GM12878 (cell line): ENCODE measurements around the gene SPNS1. TPM values are rescaled to one million over a fixed set of nuclear protein-coding genes. Genes with fewer than 3 reads are reported as not detected.

Experiments
- GATAD2B ChIP-seq: fragments of 450-650 bp; conservative IDR thresholded peaks from 2 replicates; pipeline ENCODE4 v1.6.1; 2017; ENCODE audit warnings: low read depth, mild to moderate bottlenecking, moderate library complexity
- SPI1 ChIP-seq: IDR thresholded peaks from 2 replicates; pipeline ENCODE4 v1.6.1; 2011; ENCODE audit warnings: low read depth, mild to moderate bottlenecking, low read length, moderate library complexity, borderline replicate concordance; ENCODE audit not compliant: insufficient read depth
- STAT3 ChIP-seq: IDR thresholded peaks from 2 replicates; pipeline ENCODE4 v1.6.1; 2011; ENCODE audit warnings: low read depth, low read length, improper control_type of control experiment
- TBL1XR1 ChIP-seq: IDR thresholded peaks from 2 replicates; pipeline ENCODE4 v1.6.1; 2012; ENCODE audit warnings: low read depth, low read length, improper control_type of control experiment
- polyA plus RNA-seq, 11 experiments: library from polyadenylated mRNA; depleted of rRNA in 4 of 11; unstranded in 6 of 11; stranded (reverse) in 5 of 11; fragments of >200 nt; fragmentation: Nextera tagmentation in 4 of 11; fragmentation: Illumina TruSeq in 1 of 11; extraction: Ambion mirVana in 4 of 11; extraction: Trizol in 1 of 11; gene quantifications; 1 replicate in 1 of 11; 2 replicates in 10 of 11; pipeline versions ENCODE4 v1.2.1 to v1.2.3, GENCODE V29; 2011 to 2016; ENCODE audit warnings: inconsistent platforms in 2 of 11, missing spikeins in 2 of 11, low read depth in 1 of 11
- total RNA-seq, 4 experiments: library from RNA; depleted of rRNA in 3 of 4; stranded (reverse); fragments of >200 nt in 3 of 4; fragmentation: Illumina TruSeq in 1 of 4; extraction: Trizol in 1 of 4; gene quantifications; 2 replicates each; pipeline versions ENCODE4 v1.2.1 to v1.2.3, GENCODE V29; 2013 to 2021
- TF ChIP-seq, protein P1 (sequence below): IDR thresholded peaks from 2 replicates; pipeline ENCODE4 v1.6.1; 2012; ENCODE audit warnings: mild to moderate bottlenecking, low read depth, low read length
- TF ChIP-seq, protein P2 (sequence below): fragments of 450-650 bp; IDR thresholded peaks from 2 replicates; pipeline ENCODE4 v1.6.1; 2017; ENCODE audit warnings: antibody characterized with exemption, mild to moderate bottlenecking, moderate library complexity
- TF ChIP-seq, protein P3 (sequence below): fragments of 450-650 bp; conservative IDR thresholded peaks from 2 replicates; pipeline ENCODE4 v1.6.1; 2017; ENCODE audit warnings: mild to moderate bottlenecking, moderate library complexity
- TF ChIP-seq, protein P4 (sequence below): fragments of 150-350 bp; IDR thresholded peaks from 2 replicates; pipeline ENCODE4 v1.6.1; 2016; ENCODE audit warnings: low read depth, low read length
- TF ChIP-seq, protein P5 (sequence below): fragments of 450-650 bp; IDR thresholded peaks from 2 replicates; pipeline ENCODE4 v1.6.1; 2017; ENCODE audit warnings: mild to moderate bottlenecking, low read depth, inconsistent platforms; ENCODE audit not compliant: poor library complexity, severe bottlenecking
- TF ChIP-seq, protein P6 (sequence below): IDR thresholded peaks from 2 replicates; pipeline ENCODE4 v1.6.1; 2012; ENCODE audit warnings: low read depth, low read length, improper control_type of control experiment

The SPNS1 gene
- total and polyA plus RNA-seq, 10 of the 15 experiments (the other 5 are each of a cell fraction or from before 2014, with no cell fraction given), result 0.16 to 37.6 (median 12.0) TPM

DNA sequence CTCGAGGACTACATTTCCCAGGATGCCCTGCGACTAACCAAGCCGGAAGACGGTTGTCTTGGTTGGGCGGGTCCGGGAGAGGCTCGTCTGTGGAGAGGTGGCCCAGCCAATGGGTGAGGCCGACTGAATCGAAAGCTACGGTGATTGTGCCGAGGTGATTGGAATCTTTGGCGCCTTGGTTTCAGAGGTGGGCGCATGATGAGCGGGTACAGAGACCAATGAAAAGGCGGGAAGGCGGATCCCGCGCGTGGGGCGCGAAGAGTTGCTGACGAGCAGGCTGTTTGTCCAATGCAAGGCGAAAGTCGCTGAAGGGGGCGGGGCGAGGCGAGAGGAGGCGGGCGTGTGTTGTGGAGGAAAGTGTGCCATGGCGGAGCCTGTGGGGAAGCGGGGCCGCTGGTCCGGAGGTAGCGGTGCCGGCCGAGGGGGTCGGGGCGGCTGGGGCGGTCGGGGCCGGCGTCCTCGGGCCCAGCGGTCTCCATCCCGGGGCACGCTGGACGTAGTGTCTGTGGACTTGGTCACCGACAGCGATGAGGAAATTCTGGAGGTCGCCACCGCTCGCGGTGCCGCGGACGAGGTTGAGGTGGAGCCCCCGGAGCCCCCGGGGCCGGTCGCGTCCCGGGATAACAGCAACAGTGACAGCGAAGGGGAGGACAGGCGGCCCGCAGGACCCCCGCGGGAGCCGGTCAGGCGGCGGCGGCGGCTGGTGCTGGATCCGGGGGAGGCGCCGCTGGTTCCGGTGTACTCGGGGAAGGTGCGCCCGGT is 23.7 kb upstream of the SPNS1 start, which contains the start of gene NFATC2IP (continued):
- TF ChIP-seq, protein P1, sequence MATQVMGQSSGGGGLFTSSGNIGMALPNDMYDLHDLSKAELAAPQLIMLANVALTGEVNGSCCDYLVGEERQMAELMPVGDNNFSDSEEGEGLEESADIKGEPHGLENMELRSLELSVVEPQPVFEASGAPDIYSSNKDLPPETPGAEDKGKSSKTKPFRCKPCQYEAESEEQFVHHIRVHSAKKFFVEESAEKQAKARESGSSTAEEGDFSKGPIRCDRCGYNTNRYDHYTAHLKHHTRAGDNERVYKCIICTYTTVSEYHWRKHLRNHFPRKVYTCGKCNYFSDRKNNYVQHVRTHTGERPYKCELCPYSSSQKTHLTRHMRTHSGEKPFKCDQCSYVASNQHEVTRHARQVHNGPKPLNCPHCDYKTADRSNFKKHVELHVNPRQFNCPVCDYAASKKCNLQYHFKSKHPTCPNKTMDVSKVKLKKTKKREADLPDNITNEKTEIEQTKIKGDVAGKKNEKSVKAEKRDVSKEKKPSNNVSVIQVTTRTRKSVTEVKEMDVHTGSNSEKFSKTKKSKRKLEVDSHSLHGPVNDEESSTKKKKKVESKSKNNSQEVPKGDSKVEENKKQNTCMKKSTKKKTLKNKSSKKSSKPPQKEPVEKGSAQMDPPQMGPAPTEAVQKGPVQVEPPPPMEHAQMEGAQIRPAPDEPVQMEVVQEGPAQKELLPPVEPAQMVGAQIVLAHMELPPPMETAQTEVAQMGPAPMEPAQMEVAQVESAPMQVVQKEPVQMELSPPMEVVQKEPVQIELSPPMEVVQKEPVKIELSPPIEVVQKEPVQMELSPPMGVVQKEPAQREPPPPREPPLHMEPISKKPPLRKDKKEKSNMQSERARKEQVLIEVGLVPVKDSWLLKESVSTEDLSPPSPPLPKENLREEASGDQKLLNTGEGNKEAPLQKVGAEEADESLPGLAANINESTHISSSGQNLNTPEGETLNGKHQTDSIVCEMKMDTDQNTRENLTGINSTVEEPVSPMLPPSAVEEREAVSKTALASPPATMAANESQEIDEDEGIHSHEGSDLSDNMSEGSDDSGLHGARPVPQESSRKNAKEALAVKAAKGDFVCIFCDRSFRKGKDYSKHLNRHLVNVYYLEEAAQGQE, result no peak
- TF ChIP-seq, protein P2, sequence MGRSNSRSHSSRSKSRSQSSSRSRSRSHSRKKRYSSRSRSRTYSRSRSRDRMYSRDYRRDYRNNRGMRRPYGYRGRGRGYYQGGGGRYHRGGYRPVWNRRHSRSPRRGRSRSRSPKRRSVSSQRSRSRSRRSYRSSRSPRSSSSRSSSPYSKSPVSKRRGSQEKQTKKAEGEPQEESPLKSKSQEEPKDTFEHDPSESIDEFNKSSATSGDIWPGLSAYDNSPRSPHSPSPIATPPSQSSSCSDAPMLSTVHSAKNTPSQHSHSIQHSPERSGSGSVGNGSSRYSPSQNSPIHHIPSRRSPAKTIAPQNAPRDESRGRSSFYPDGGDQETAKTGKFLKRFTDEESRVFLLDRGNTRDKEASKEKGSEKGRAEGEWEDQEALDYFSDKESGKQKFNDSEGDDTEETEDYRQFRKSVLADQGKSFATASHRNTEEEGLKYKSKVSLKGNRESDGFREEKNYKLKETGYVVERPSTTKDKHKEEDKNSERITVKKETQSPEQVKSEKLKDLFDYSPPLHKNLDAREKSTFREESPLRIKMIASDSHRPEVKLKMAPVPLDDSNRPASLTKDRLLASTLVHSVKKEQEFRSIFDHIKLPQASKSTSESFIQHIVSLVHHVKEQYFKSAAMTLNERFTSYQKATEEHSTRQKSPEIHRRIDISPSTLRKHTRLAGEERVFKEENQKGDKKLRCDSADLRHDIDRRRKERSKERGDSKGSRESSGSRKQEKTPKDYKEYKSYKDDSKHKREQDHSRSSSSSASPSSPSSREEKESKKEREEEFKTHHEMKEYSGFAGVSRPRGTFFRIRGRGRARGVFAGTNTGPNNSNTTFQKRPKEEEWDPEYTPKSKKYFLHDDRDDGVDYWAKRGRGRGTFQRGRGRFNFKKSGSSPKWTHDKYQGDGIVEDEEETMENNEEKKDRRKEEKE, result no peak
- TF ChIP-seq, protein P3, sequence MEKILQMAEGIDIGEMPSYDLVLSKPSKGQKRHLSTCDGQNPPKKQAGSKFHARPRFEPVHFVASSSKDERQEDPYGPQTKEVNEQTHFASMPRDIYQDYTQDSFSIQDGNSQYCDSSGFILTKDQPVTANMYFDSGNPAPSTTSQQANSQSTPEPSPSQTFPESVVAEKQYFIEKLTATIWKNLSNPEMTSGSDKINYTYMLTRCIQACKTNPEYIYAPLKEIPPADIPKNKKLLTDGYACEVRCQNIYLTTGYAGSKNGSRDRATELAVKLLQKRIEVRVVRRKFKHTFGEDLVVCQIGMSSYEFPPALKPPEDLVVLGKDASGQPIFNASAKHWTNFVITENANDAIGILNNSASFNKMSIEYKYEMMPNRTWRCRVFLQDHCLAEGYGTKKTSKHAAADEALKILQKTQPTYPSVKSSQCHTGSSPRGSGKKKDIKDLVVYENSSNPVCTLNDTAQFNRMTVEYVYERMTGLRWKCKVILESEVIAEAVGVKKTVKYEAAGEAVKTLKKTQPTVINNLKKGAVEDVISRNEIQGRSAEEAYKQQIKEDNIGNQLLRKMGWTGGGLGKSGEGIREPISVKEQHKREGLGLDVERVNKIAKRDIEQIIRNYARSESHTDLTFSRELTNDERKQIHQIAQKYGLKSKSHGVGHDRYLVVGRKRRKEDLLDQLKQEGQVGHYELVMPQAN, result peak; percentile 80
- TF ChIP-seq, protein P4, sequence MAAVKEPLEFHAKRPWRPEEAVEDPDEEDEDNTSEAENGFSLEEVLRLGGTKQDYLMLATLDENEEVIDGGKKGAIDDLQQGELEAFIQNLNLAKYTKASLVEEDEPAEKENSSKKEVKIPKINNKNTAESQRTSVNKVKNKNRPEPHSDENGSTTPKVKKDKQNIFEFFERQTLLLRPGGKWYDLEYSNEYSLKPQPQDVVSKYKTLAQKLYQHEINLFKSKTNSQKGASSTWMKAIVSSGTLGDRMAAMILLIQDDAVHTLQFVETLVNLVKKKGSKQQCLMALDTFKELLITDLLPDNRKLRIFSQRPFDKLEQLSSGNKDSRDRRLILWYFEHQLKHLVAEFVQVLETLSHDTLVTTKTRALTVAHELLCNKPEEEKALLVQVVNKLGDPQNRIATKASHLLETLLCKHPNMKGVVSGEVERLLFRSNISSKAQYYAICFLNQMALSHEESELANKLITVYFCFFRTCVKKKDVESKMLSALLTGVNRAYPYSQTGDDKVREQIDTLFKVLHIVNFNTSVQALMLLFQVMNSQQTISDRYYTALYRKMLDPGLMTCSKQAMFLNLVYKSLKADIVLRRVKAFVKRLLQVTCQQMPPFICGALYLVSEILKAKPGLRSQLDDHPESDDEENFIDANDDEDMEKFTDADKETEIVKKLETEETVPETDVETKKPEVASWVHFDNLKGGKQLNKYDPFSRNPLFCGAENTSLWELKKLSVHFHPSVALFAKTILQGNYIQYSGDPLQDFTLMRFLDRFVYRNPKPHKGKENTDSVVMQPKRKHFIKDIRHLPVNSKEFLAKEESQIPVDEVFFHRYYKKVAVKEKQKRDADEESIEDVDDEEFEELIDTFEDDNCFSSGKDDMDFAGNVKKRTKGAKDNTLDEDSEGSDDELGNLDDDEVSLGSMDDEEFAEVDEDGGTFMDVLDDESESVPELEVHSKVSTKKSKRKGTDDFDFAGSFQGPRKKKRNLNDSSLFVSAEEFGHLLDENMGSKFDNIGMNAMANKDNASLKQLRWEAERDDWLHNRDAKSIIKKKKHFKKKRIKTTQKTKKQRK, result peak; percentile 96
- 0 out of 2 replicates have a peak, but pooled peaks have one; percentile 36 for TF ChIP-seq GATAD2B
- no peak for TF ChIP-seq TBL1XR1
- TF ChIP-seq, protein P5, sequence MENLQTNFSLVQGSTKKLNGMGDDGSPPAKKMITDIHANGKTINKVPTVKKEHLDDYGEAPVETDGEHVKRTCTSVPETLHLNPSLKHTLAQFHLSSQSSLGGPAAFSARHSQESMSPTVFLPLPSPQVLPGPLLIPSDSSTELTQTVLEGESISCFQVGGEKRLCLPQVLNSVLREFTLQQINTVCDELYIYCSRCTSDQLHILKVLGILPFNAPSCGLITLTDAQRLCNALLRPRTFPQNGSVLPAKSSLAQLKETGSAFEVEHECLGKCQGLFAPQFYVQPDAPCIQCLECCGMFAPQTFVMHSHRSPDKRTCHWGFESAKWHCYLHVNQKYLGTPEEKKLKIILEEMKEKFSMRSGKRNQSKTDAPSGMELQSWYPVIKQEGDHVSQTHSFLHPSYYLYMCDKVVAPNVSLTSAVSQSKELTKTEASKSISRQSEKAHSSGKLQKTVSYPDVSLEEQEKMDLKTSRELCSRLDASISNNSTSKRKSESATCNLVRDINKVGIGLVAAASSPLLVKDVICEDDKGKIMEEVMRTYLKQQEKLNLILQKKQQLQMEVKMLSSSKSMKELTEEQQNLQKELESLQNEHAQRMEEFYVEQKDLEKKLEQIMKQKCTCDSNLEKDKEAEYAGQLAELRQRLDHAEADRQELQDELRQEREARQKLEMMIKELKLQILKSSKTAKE, result peak; percentile 69
- no peak for TF ChIP-seq SPI1
- TF ChIP-seq STAT3, result no peak
- TF ChIP-seq, protein P6, sequence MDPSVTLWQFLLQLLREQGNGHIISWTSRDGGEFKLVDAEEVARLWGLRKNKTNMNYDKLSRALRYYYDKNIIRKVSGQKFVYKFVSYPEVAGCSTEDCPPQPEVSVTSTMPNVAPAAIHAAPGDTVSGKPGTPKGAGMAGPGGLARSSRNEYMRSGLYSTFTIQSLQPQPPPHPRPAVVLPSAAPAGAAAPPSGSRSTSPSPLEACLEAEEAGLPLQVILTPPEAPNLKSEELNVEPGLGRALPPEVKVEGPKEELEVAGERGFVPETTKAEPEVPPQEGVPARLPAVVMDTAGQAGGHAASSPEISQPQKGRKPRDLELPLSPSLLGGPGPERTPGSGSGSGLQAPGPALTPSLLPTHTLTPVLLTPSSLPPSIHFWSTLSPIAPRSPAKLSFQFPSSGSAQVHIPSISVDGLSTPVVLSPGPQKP, result peak; percentile 28; the same call in 1 of the 2 replicates
